Ovary (tissue), 9 donors: ENCODE measurements around the gene RGMA. TPM values are rescaled to one million over a fixed set of nuclear protein-coding genes. Genes with fewer than 3 reads are reported as not detected.
A peak's percentile ranks its signal among the peaks of the same experiment; 100 is the strongest.
"Not testable (repeated sequence)": the region's sequence is repeated elsewhere in the genome, so short reads cannot be mapped to it uniquely, and the experiment has no call there.

Experiments
- DNase-seq, 5 donors: peaks; one replicate each; pipeline ENCODE4 v3.0.0-alpha.2; 2019 to 2020
- H3K27ac ChIP-seq, 2 donors: fragments of 200-600 bp; one replicate each; pipeline versions ENCODE4 v1.5.1 to v1.8.0; 2019 to 2022
- H3K27me3 ChIP-seq: fragments of 200-600 bp; one replicate; pipeline ENCODE4 v1.8.0; 2022
- H3K36me3 ChIP-seq: fragments of 200-600 bp; sonication (generic); one replicate; pipeline ENCODE4 v1.5.1; 2019
- H3K4me1 ChIP-seq: one replicate; pipeline ENCODE4 v1.8.1; 2013; ENCODE audit warnings: mild to moderate bottlenecking, moderate library complexity; ENCODE audit not compliant: insufficient read depth
- H3K4me3 ChIP-seq: fragments of 200-600 bp; sonication (generic); one replicate; pipeline ENCODE4 v1.5.1; 2017
- H3K9me3 ChIP-seq, 2 donors: fragments of 200-600 bp in 1 of 2; sonication (generic) in 1 of 2; one replicate each; pipeline versions ENCODE4 v1.5.1 to v1.8.1; 2013 to 2019; ENCODE audit warnings: mild to moderate bottlenecking in 1 of 2, moderate library complexity in 1 of 2
- EP300 ChIP-seq: sonication (generic); formaldehyde crosslinking; IDR thresholded peaks from one replicate; pipeline ENCODE4 v1.6.1; 2017; ENCODE audit warnings: antibody characterized with exemption
- POLR2A ChIP-seq: fragments of 450-650 bp; IDR thresholded peaks from one replicate; pipeline ENCODE4 v1.6.1; 2017; ENCODE audit warnings: antibody characterized with exemption, mild to moderate bottlenecking, moderate library complexity
- WGBS, 3 donors: extraction: QIAGEN DNeasy Blood & Tissue Kit in 1 of 3; methylation state at CpG; one replicate each; pipeline versions ENCODE4 v1.1.5 to v1.1.7; 2013 to 2017; 5-methylcytosine and 5-hydroxymethylcytosine counted together
- intact Hi-C, 4 donors: fragments of 100-400 bp; cut with DNase I; formaldehyde crosslinking; loops; one replicate each; pipeline versions ENCODE4 v1.11.0 to v1.15.1; 2022 to 2023
- polyA plus RNA-seq, 2 donors: library from polyadenylated mRNA; stranded (reverse); fragments of 200-250 nt in 1 of 2; fragments of 350-450 nt in 1 of 2; fragmentation: Illumina TruSeq in 1 of 2; extraction: RNeasy Lipid Tissue Mini Kit (QIAGEN cat#74804) in 1 of 2; gene quantifications; one replicate each; pipeline ENCODE4 v1.2.3, GENCODE V29; 2013 to 2014
- total RNA-seq, 7 donors: library from RNA; depleted of rRNA in 2 of 7; stranded (reverse); fragments of >200 nt in 2 of 7; fragmentation: NEBNext Ultra II Directional in 3 of 7; extraction: Animal tissue kit (Norgen Biotek cat#: 25700) in 3 of 7; gene quantifications; one replicate each; pipeline versions ENCODE4 v1.1.0 to v1.2.4, GENCODE V29; 2016 to 2023
- TF ChIP-seq, protein P1 (sequence below), 3 donors: fragments of 450-650 bp in 2 of 3; fragments of 200-600 bp in 1 of 3; IDR thresholded peaks; one replicate each; pipeline versions ENCODE4 v1.5.1 to v1.8.0; 2016 to 2022; ENCODE audit warnings: antibody characterized with exemption in 3 of 3, mild to moderate bottlenecking in 1 of 3
- donor health status: DM: no; HTN: no; CAD: no; lungs with moderate emphysema.
- donor health status: DM: no; HTN: no; CAD: no.
- donor health status: Bipolar disorder and iron deficiency.
- donor health status: DM: yes; HTN: yes; CAD: no.
- donor health status: DM: no; HTN: no; CAD: no.
- donor health status: DM: yes; HTN: yes; CAD: no.

RGMA gene
- total and polyA plus RNA-seq, 9 donors, result 2.8 to 47.6 (median 31.6) TPM

DNA sequence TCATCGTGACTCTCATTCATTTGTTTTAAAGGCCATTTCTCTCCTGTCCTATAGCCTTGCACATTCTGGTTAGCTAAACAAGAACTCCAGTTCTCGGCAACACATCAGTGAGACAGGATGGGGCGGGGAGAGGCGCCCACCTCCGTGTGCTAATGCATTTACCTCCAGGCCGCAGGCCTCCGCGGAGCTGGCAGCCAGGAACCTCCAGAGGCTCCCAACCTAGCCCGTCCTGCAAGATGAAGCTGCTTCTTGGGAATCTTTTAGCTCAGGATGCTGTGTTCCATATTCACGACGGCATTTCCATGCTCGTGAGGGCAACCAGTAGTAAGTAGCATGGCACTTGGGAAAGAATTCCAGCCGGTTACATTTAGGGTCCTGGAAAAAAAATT lies 47.9 kb downstream of the RGMA start:
- no peaks in the 10 kb centered on the region for H3K9me3 ChIP-seq
- WGBS, 3 donors, result 88 to 95% (median 94%) methylated on average over 13 of the region's 13 CpGs
- DNase-seq, result peak in 2 of 5 donors; percentile 8 to 33
- H3K27me3 ChIP-seq, result no peaks in the 10 kb centered on the region
- no peak for TF ChIP-seq EP300
- TF ChIP-seq, protein P1, sequence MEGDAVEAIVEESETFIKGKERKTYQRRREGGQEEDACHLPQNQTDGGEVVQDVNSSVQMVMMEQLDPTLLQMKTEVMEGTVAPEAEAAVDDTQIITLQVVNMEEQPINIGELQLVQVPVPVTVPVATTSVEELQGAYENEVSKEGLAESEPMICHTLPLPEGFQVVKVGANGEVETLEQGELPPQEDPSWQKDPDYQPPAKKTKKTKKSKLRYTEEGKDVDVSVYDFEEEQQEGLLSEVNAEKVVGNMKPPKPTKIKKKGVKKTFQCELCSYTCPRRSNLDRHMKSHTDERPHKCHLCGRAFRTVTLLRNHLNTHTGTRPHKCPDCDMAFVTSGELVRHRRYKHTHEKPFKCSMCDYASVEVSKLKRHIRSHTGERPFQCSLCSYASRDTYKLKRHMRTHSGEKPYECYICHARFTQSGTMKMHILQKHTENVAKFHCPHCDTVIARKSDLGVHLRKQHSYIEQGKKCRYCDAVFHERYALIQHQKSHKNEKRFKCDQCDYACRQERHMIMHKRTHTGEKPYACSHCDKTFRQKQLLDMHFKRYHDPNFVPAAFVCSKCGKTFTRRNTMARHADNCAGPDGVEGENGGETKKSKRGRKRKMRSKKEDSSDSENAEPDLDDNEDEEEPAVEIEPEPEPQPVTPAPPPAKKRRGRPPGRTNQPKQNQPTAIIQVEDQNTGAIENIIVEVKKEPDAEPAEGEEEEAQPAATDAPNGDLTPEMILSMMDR (IDR thresholded peaks at IDR 0.05), result no peak
- H3K36me3 ChIP-seq, result no peaks in the 10 kb centered on the region
- no peak overlapping the region for H3K4me3 ChIP-seq
- H3K4me1 ChIP-seq, result peaks cover 3% of the 10 kb centered on the region
- no peak overlapping the region for H3K27ac ChIP-seq
- intact Hi-C loops, result no loop called here

DNA sequence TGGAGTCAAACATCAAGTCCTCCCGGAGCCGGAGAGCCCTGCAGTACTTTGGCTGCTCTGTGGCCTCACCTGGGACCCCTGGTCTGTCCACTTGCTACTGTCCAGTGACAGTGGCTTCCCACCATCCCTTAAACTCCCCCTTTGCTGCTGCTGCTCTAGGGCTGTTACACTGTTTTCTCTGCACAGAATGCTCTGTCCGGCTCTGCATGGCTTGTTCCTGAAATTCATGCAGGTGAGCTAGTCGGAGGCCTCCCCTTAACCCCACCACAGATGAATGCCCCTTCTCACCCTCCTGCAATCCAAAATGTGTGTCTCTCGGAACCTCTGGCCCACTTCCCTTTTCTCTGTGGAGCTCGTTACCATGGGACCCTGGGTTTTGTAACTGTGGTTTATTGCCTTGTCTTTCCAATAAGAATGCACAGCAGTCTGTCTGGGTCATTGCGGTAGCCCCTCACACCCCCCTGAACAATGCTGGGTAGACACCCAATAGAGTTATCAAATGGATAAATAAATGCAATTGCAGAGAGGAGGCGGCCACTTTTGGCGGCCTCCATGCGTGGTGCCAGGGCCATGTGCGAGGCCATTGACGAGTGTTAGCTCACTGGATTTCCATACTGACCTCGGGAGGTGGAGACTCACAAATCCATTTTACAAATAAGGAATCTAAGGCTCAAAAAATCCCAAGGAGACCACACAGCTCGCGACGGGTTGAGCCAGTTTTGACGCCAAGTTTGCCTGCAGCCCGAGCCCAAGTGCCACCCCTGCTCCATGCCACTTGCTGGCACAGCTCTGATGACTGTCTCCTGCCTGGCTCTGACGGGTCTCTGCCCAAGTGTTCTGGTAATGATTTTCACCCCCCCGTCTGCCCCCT lies 48.5 kb downstream of the RGMA start:
- no peak overlapping the region for H3K4me3 ChIP-seq
- H3K9me3 ChIP-seq, result no peaks in the 10 kb centered on the region
- intact Hi-C loops, result no loop called here
- peaks cover 3% of the 10 kb centered on the region for H3K4me1 ChIP-seq
- H3K27ac ChIP-seq, result no peak overlapping the region
- 92 to 95% (median 94%) methylated on average over 20 of the region's 20 CpGs for WGBS, 3 donors
- DNase-seq, result peak in 2 of 5 donors; percentile 7 to 18
- TF ChIP-seq POLR2A (no peak), EP300 (no peak)
- TF ChIP-seq, protein P1 (IDR thresholded peaks at IDR 0.05), result no peak
- no peaks in the 10 kb centered on the region for H3K36me3 ChIP-seq
- H3K27me3 ChIP-seq, result no peaks in the 10 kb centered on the region

DNA sequence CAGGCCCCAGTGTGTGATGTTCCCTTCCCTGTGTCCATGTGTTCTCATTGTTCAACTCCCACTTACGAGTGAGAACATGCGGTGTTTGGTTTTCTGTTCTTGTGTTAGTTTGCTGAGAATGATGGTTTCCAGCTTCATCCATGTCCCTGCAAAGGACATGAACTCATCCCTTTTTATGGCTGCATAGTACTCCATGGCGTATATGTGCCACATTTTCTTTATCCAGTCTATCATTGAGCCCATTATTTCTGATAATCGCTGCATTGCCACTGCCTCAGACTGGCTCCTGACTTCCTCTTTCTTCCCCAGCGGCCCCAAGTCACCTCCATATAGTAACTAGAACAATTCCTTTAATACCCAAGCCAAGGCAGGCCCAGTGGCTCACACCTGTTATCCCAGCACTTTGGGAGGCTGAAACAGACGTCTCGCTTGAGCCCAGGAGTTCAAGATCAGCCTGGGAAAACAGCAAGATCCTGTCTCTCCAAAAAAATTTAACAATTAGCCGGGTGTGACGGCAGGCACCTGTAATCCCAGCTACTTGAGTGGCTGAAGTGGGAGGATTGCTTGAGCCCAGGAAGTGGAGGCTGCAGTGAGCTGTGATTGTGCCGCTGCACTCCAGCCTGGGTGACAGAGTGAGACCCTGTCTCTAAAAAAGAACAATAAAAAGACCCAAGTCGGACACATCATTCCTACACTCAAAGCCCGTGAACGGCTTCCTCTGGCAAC lies 49.3 kb downstream of the RGMA start:
- H3K4me1 ChIP-seq, H3K4me3 ChIP-seq, H3K27me3 ChIP-seq, H3K27ac ChIP-seq, H3K36me3 ChIP-seq, H3K9me3 ChIP-seq: not testable (repeated sequence)
- 95 to 96% (median 96%) methylated on average over 13 of the region's 13 CpGs for WGBS, 3 donors
- intact Hi-C loops, result loop anchor here (10.0 kb wide), 4 partner anchors 445 to 1085 kb away; no protein-coding TSS in a partner anchor
- peak in 2 of 5 donors; percentile 5 to 19 for DNase-seq

DNA sequence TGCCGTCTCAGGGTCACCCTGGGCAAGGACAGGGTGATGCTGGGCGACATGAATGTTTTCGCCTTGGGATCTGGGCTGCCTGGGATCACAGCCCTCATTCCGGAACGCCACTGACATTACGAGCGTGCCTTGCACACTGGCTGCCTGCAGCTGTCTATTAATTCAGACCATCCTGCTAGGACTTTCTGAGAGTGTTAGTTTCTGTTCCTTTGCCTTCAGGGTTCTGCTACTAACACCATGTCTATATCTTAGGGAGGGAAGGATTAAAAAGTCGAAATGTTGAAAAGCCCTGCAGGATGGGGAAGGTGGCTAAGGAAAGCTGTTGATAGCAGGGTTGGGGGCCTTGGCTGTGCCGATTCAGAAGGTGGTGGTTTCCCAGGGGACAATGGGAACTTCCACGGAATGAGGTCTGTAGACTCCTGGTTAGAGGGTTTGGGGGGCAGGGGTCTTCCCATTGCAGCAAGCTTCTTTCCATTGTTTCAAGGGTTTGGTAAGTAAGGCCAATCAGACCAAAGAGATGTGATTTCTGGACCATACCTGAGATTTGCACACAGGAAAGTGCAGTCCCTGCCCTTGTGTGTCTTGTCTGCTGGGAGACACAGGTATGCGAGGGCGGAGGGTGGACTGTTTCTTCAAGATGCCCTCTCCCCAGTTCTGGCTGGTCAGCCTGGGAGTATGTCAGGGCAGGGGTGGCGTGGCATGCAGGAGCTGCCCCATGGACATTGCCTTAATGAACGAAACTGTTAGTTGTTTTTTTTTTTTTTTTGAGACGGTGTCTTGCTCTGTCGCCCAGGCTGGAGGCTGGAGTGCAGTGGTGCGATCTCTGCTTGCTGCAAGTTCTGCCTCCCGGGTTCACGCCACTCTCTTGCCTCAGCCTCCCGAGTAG lies 50.9 kb downstream of the RGMA start:
- no peak for TF ChIP-seq EP300
- TF ChIP-seq POLR2A, result no peak
- TF ChIP-seq, protein P1 (IDR thresholded peaks at IDR 0.05), result no peak
- Histone ChIP-seq H3K27ac (peak overlapping the region in 1 of 2 donors; percentile 10), H3K27me3 (no peaks in the 10 kb centered on the region), H3K9me3 (no peaks in the 10 kb centered on the region), H3K36me3 (no peaks in the 10 kb centered on the region), H3K4me1 (peaks cover 3% of the 10 kb centered on the region), H3K4me3 (no peak overlapping the region)
- intact Hi-C loops, result loop anchor here (10.0 kb wide), 4 partner anchors 447 to 1087 kb away; no protein-coding TSS in a partner anchor
- WGBS, 3 donors, result 61 to 65% (median 65%) methylated on average over 20 of the region's 20 CpGs
- peak in 2 of 5 donors; percentile 12 to 29 for DNase-seq
